HG02623 (cell line): ENCODE data around the gene DLG4.

Experiments
- ATAC-seq: cut with Tn5 transposase; IDR thresholded peaks from one replicate; pipeline ENCODE4 v1.9.1; 2021; ENCODE audit warnings: moderate library complexity; ENCODE audit not compliant: unreplicated experiment

Gene DLG4

GRCh38 chr17:7215652-7216180 lies 3.9 kb downstream of the DLG4 start:
- no peak for ATAC-seq

- no peak for ATAC-seq
These were observed 4.4 kb downstream of the DLG4 start for GRCh38 chr17:7215136-7215638.

- peak; percentile 84 for ATAC-seq
These were observed 5.1 kb downstream of the DLG4 start for GRCh38 chr17:7214300-7215135.

- no peak for ATAC-seq
These were observed 5.7 kb downstream of the DLG4 start for GRCh38 chr17:7213895-7214299.

GRCh38 chr17:7211491-7212273 lies 8.0 kb downstream of the DLG4 start:
- no peak for ATAC-seq

GRCh38 chr17:7208754-7209460 lies 10.7 kb downstream of the DLG4 start:
- no peak for ATAC-seq

- ATAC-seq: no peak
These were observed 11.5 kb downstream of the DLG4 start for GRCh38 chr17:7208027-7208571.

- ATAC-seq: no peak
These were observed 12.3 kb downstream of the DLG4 start for GRCh38 chr17:7207120-7208001.

GRCh38 chr17:7205561-7205960 lies 14.1 kb downstream of the DLG4 start:
- no peak for ATAC-seq

GRCh38 chr17:7204828-7205461 lies 14.7 kb downstream of the DLG4 start:
- peak; percentile 80 for ATAC-seq

- no peak for ATAC-seq
These were observed 15.3 kb downstream of the DLG4 start for GRCh38 chr17:7204336-7204735.

- ATAC-seq: no peak
These were observed 16.2 kb downstream of the DLG4 start for GRCh38 chr17:7203391-7203790.

GRCh38 chr17:7196651-7197401 lies 22.8 kb downstream of the DLG4 start:
- ATAC-seq: no peak

- no peak for ATAC-seq
These were observed 23.7 kb downstream of the DLG4 start for GRCh38 chr17:7195971-7196370.

- no peak for ATAC-seq
These were observed 27.2 kb downstream of the DLG4 start for GRCh38 chr17:7192271-7192937.

- no peak for ATAC-seq
These were observed 27.9 kb downstream of the DLG4 start for GRCh38 chr17:7191571-7192270.

GRCh38 chr17:7191069-7191468 lies 28.6 kb downstream of the DLG4 start:
- ATAC-seq: no peak
